GM18511 (cell line): ENCODE measurements around the gene PITHD1.
"Not testable (repeated sequence)": the region's sequence is repeated elsewhere in the genome, so short reads cannot be mapped to it uniquely, and the experiment has no call there.

ENCODE experiments used
- ATAC-seq: cut with Tn5 transposase; IDR thresholded peaks from one replicate; pipeline ENCODE4 v1.9.1; 2021; ENCODE audit warnings: mild to moderate bottlenecking, moderate library complexity; ENCODE audit not compliant: unreplicated experiment

PITHD1 gene

DNA sequence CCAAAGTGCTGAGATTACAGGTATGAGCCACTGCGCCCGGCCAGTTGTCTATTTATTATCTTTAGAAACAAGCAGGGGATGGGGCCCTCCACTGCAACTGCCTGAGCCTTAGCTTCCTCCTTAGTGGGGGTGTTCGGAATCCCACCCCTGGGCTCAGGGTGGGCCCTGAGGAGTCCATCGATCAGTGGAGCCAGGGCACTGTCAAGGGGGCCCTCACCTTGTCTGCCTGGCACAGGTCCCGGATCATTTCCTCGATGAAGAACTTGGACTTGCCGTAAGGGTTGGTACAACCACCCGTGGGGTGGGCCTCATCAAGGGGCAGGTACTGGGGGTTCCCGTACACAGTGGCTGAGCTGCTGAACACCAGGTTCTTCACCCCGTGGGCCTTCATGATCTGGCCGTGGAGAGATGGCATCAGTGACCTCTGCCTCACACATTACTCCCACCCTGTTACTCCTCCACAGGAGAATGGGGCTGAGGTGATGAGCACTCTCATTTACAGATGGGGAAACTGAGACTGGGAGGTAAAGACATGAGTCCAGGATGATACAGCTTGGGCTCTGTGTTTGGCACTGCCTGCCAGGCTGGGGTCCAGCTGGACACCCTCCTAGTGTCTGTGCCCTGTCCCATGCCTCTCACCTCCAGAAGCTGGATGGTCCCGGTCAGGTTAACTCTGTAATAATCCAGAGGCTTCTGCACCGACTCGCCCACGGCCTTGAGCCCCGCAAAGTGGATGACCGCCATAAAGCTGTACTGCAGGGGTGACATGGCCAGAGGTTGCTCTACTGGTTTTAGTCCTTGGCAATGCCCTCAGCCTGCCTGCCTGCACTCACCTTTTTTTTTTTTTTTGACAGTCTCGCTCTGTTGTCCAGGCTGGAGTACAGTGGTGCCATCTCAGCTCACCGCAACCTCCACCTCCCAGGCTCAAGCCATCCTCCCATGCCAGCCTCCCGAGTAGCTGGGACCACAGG lies 19.5 kb downstream of the PITHD1 start:
- ATAC-seq, result no peak

DNA sequence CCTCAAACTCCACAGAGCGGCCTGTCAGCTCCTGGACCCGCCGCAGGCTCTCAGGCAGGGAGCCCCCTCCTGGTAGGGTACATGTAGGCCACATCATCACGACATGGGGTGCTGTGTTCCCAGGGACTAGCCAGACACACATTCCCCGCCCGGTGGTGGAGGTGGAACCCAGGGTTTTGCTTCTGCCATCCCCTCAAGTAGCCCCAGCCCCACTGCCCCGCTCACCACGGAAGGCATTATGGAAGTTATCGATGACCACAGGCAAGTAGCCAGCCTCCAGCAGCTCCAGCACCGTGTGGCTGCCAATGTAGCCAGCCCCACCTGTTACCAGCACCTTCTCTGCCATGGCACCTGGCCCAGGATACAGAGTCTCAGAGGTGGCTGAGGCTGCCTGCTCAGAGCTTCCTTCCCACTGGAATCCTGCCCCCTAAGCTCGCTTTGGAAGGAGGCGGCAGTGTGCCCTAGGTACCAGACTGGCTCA lies 20.5 kb downstream of the PITHD1 start:
- ATAC-seq, result no peak

DNA sequence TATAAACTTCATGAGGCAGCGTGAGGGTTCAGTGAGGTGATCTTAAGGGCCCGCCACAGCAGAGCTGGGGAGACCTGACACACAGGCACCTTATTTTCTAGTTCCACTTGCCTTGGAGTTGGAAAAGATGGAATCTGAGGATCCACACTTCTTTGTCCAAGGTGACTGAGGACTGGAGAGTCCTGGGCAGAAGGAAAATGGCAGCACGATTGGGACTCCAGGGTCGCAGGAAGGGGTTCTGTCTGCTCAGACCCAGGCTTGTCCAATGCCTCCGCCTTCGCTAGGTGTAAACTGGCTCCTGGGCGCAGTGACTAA lies 21.0 kb downstream of the PITHD1 start:
- ATAC-seq, result no peak

DNA sequence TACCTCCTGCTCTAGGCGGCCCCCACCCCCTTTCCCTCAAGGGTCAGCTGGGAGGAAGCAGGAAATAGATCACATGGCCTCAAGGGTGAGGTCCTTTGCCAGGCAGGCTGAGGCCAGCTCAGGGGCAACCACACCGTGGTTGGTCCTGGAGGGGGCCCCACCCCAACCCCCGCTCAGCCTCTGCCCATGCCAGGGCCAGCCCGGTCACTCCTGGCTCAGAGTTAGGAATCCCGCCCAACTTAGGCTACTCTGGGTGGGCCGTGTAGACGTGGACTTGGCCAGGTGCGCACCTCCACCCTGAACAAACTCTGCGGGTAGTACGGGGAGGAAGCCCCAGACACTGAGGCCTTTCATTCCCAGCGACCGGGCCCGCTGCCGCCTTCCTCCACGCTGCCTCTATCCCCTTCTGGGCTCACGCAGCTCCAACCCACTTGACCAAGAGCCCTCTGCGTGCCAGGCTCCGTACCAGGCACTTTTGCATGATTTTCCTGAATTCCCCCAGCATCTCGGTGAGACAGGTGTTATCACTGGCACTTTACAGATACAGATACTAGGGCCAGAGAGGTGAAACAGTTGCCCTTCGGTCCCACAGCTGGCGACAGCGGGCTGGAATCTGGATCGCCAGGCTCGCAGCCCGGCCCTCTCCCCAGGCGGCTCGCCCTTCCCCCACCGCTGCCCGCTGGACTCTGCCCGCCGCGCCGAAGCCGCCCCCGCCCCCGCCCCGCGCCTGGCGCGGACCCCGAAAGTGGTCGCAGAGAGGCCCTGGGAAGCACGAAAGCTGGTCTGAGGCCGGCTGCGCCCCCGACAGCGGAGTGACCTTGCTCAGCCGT lies 21.6 kb downstream of the PITHD1 start:
- peak; percentile 15 for ATAC-seq

DNA sequence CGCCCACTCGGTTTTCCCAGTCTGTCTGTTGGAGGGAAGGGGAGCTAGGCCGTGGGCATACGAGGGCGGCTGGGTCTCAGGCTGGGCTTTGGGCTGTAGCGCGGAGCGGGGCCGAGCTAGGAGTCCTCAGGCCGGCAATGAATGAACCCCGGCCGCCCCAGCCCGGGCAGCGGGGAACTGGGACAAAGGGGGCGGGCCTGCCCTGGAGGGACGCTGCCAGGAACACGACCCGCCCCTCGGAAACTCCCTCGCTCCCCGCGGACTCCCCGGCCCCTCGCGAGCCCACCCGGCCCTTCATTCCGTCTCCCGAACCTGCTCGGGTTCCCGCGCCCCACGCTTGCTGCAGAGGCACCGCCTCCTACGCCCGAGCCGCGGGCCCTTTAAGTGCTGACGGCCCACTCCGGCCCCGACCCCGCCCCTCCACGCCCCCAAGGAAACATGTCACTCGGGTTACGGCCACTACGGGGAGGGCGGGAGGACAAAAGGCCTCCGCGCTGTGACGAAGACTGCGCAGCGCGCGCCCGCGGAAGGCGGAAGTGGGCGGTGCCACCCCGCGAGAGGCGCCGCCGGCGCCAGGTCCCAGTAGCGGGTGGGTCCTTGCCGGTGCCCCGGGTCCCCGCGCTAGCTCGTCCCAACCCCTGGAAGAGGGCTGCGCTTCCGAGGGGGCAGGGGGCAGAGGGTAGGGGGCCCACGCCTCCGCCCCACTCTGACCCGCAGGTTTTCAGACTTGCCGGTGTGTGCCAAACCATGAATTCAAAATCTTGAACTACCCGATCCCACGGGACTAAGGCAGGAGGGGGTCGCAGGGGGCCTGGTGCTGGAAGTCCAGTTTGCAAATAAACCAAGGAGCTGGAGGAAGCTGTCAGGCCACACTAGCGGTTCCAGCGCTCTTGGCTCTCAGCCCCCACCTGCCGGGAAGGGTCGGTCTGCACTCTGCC lies 22.5 kb downstream of the PITHD1 start, which contains the start of gene GALE:
GALE (minus strand) TSS at position 355 of the 938 bp plus-strand sequence. CDS start 1,747 bp downstream, outside the sequence.
- peak; percentile 87 for ATAC-seq

DNA sequence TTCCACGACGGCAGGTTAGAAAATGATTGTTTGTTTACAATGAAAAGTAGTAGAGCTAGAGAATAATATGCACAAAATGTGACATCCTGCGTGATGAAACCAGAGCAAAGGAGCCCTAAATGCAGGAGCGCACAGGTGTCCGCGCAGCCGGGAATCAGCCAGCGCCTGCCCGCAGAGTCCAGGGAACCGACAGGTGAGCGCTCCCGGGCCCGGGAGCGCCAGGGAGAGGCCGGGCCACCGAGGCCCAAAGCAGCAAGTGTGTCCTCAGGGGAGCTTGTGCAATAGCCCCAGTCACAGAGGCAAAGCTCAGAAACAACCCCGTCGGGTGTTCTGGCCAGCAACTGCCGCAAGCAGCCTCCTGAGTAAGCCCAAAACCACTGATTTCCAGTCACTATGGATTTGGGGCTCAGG lies 23.1 kb downstream of the PITHD1 start:
- ATAC-seq, result no peak

DNA sequence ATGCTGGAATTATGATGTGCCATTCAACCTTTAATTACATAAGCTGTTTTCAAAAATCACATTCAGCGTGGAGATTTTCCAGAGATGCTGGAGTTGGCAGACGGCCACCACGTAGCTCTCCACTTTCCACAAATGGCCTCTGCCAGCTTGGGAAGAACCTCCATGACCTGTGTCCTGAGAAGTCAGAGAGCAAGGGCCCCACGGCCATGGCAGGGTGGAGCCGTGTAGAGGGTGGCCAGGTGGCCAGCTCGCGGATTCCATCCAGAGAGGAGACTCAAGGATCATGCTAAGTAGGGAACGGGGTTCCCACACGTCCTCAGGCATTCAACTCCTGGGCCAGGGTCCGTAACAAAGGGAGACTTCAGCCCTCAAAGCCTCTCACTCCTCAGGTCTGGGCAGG lies 23.7 kb downstream of the PITHD1 start:
- ATAC-seq, result no peak

DNA sequence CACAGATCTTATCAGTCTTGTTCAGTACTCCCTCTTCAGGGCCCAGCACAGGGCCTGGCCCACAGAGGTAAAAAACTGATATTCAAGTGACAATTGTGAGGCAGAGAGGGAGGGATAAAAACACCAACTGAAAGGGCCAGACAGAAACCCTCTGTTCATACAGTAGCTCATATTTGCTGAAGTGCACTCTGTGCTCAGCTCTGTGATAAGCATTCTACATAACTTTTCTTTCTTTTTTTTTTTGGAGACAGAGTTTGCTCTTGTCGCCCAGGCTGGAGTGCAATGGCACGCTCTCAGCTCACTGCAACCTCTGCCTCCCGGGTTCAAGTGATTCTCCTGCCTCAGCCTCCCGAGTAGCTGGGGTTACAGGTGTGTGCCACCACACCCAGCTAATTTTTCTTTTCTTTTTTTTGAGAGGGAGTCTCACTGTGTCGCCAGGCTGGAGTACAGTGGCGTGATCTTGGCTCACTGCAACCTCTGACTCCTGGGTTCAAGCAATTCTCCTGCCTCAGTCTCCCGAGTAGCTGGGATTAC lies 24.7 kb downstream of the PITHD1 start:
- ATAC-seq, result not testable (repeated sequence)

DNA sequence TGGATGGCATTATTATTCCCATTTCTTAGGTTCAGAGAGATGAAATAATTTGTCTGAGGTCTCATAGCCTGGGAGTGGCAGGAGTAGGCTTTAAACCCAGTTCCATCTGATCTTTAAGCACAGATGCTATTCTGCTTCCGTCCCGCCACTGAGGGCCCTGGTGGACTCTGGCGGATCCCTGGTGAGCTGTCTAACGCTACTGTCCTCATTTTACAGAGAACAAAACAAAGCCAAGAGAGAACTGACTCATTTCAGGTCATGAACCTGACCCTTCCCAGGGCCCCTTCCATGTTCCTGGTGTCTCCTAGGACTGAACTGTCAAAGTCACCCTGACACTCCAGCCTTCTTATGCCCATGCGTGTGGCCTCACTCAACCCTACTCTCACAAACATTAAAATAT lies 25.5 kb downstream of the PITHD1 start:
- ATAC-seq, result no peak

DNA sequence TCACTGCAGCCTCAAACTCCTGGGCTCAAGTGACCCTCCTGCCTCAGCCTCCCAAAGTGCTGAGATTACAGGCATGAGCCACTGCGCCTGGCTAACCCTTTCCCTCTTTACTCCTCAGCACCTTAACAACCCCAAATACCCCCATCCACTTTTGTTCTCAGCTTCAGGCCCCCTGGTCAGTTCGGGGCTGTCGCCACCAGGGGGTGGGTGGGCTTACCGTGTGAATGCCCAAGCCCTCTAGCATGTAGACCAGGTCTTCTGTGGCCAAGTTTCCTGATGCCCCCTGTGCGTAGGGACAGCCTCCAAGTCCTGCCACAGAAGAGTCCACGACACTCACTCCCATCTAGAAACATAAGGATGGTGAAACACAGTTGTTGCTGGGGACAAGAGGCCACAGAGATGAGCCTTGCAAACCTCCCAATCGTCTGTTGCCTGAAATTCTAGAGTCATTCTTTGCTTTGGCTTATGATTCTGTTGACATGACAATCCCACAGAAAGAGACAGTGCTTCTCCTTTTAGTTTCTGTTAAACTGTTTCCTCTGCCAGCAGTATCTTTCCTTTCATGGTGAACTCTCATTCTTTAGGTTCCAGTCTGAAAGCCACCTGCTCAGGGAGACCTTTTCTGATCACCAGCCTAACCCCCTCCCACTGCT lies 26.1 kb downstream of the PITHD1 start:
- no peak for ATAC-seq

DNA sequence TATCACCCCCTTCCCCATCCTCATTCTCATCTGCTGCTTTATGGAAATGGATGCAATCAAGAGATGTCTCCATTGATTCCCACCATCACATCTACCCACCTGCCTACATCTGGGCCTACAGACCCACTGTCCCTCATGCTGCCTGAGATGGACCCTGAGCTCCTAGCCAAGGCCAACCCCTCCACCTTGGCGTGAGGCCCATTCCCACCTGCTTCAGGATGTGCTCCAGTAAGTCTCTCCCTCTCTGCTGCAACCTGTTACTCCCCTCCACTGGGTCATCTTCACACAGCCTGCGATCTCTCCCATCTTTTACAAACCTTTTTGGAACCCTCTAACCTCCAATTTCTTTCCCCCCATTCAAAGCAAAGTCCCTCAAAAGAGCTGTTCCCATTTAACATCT lies 26.8 kb downstream of the PITHD1 start:
- no peak for ATAC-seq

DNA sequence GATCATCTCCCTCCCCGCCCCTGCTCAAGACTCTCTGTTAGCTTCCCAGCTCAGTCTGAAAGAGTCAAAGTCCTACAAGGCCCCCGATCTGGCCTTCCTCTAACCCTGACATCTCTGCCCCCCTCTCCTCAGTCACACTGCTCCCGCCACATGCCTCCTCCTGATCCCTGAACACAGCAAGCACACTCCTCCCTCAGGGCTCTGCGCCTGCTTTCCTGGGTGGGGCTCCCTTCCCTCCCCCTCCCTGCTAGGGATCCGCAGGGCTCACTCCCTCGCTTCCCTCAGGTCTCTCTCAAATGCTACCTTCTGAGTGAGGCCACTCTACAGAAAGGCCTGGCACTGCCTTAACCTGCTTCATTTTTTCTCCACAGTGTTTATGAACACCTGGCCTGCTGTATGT lies 28.1 kb downstream of the PITHD1 start:
- ATAC-seq, result no peak

DNA sequence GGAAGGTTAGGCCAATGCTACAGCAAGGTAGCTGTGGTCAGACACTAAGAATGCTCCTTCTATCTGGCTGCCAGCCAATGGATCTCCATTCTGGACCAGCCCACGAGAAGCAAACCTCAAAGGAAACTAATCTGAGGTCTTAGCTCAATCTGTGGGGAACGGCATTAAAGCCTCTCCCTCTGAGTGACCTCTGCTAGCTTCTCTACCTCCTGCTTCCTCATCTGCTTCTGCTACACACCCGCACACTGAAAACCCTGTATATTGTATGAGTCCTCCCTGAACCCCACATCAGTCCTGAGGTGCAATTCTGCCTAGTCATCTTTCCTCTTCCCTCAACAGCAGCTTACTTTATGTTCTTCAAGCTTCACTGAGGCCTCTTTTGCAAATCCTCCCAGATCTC lies 29.2 kb downstream of the PITHD1 start:
- no peak for ATAC-seq

DNA sequence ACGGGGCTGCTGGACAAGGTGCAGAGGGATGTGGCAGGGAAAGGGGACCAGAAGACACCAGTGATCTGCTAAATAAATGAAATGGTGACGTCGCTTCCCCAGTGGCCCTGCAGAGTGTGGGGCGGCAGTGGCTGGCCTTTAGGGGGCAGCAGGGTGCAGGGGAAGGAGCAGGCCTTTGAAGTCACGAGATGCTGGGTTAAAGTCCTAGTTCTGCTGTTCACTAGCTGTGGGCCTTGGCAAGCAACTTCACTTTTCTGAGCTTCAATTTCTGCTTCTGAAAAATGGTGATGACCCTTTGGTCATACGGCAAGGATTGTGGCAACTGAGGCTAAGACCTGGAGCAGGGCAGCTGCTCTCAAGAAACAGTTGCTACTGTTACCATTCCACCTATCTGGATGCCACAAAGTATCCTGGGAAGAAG lies 31.5 kb downstream of the PITHD1 start:
- ATAC-seq, result peak; percentile 72

DNA sequence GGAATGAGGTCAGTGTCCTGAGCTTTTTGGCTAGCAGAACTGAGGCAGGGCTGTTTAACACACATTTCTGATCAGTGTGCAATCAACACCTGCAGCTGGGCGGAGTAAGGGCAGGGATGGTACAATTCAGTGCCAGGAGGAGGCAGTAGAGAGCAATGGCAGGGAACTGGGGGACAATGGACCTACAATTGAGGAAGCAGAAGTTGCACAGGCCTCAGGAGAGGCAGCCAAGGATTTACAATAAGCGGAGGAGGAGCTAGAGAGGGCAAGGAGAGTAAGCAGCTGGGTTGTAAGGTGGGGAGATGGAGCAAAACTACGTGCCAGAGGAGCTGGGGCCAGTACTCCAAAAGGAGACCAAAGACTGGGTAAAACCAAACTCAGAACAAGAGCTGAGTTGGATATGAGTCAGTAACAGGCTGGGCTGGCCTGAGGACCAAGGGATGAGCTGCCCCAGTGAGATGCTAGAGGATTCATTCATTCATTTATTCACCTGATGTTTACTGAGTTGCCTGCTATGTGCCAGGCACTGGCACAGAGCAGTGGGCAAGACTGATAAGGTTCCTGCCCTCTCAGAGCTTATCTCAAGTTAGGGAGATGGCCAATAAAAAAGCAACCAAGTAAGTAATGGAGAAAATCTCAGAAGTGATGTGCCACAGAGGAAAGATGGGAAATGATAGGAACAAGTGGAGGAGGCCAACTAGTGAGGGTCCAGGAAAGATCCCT lies 32.8 kb downstream of the PITHD1 start:
- no peak for ATAC-seq

DNA sequence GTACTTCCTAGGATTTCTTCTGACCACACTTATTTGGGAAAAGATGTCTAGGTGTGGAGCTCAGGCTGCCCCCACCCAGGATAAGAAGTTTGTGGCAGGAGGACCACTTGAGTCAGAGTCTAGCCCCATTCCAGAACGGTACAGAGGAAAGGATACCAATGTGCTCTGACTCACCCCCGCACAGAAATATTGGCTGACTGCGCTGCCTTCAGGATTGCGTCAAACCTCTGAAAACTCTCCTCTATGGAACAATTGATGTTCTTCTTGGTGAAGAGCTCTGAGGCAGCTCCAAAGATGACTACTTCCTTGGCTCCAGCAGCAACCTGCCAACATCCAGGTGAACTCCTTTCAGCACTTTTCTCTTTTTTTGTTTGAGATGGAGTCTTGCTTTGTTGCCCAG lies 35.8 kb downstream of the PITHD1 start:
- ATAC-seq, result no peak

DNA sequence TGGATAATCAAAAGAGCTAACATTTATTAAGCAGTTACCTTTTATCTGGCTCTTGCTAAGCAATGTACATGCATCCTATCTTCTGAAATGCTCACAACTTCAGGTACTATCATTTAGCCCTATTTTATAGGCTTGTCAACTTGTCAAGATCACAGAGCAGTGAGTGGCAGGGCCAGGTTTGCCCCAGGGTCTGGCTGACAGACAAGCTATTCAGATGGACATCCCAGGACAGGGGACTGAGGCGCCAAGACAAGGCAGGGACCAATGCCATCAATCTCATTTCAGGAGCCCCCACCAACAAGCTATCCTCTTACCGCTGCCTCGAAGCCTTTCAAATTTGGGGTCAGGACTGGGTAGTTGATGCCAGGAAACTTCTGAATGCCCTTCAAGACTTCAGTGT lies 38.1 kb downstream of the PITHD1 start:
- no peak for ATAC-seq

DNA sequence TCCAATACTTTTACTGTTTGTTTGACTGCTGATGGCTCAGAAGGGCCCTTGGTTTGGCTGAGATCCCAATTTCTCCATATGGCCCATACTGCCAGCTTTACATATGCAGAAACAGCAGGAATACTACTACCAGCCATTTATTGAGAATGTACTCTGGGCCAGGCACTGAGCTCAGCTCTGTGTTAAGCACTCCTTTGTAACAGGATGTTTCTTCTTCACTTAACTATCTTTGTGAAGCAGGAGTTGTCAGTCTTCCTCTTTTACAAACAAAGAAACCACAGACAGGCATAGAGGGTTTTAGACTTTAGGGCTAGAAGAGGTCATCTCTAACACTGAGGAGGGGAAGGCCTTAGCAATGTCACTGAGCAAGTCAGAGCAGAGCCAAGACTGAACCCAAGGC lies 38.7 kb downstream of the PITHD1 start:
- ATAC-seq, result no peak

DNA sequence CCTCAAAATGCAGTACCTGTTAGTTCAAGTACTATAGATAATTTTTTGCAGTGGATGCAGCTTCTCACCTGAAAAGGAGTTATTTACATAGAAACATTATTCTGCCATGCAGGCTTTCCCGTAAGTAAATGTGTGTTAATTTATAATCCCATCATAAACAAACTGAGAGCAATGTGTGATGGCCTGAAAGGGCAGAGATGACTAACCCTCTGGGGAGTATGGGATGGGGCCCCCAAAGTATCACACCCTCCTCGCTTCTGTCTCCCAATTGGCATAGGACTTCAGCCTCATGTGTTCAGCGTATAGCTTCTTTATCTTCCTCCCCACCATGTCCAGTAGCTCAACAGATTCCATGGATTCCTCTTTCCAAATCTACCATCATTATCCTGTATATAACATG lies 39.4 kb downstream of the PITHD1 start:
- ATAC-seq, result no peak
